ENCODE measurements around the gene FAM209A.

GRCh38 chr20:56504373-56505005 is 20.1 kb upstream of the FAM209A start:
- no peak for TF ChIP-seq POLR2A (IDR thresholded peaks at IDR 0.05)
- TF ChIP-seq, protein P1, sequence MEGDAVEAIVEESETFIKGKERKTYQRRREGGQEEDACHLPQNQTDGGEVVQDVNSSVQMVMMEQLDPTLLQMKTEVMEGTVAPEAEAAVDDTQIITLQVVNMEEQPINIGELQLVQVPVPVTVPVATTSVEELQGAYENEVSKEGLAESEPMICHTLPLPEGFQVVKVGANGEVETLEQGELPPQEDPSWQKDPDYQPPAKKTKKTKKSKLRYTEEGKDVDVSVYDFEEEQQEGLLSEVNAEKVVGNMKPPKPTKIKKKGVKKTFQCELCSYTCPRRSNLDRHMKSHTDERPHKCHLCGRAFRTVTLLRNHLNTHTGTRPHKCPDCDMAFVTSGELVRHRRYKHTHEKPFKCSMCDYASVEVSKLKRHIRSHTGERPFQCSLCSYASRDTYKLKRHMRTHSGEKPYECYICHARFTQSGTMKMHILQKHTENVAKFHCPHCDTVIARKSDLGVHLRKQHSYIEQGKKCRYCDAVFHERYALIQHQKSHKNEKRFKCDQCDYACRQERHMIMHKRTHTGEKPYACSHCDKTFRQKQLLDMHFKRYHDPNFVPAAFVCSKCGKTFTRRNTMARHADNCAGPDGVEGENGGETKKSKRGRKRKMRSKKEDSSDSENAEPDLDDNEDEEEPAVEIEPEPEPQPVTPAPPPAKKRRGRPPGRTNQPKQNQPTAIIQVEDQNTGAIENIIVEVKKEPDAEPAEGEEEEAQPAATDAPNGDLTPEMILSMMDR (IDR thresholded peaks at IDR 0.05 in 8 of 11, conservative IDR thresholded peaks at IDR 0.05 in 3 of 11) = peak in 5 of 11 experiments; percentile 14 to 57 (median 44)
